GM18517 (cell line): ENCODE data around the gene NEXMIF.
A peak's percentile ranks its signal among the peaks of the same experiment; 100 is the strongest.
"Not testable (repeated sequence)": the region's sequence is repeated elsewhere in the genome, so short reads cannot be mapped to it uniquely, and the experiment has no call there.

ENCODE experiments used
- ATAC-seq: cut with Tn5 transposase; IDR thresholded peaks from one replicate; pipeline ENCODE4 v1.9.1; 2021; ENCODE audit warnings: mild to moderate bottlenecking, moderate library complexity; ENCODE audit not compliant: unreplicated experiment

Gene NEXMIF

DNA sequence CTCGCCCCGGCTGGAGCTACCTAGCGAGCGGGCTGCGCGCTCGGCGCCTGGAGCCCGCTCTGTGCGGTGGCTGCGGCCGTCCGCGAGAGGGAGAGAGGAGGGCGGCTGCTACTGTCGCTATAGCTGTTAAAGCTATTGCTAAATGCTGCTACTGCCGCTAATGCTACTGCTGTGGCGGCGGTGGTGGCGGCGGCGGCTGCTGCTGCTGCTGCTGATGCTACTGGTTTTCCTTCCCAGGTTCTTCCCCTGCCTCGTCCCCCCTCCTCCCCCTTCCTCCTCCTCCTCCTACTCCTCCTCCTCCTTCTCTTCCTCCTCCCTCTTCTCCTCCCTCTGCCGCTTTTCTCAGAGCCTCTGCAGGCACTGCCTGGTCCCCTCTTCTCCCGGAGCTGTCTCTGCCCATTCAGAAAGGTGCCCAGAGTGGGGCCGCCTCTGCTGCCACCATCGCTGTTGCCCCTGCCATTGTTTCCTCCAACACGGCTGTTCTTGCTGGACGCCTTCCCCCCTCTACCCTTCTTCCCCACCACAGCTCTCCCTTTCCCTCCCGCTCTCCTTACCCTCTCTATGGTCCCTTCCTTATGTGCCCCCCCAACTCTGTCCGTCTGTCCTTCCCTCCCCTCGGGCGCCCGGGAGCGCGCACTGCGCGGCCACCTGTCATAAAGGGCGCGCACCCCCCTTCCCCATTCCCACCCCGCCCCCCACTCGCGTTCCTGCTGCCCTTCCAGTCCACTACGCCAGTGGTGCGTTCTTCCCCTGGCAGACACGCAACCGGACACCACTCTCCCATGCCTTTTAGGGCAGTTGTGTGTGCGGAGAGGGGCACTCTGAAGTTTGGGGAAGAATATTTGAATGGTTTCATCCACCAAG, at the start of gene NEXMIF:
TSS of gene NEXMIF (minus strand) at position 228 of the 864 bp plus-strand sequence.
- ATAC-seq, result peak; percentile 51

DNA sequence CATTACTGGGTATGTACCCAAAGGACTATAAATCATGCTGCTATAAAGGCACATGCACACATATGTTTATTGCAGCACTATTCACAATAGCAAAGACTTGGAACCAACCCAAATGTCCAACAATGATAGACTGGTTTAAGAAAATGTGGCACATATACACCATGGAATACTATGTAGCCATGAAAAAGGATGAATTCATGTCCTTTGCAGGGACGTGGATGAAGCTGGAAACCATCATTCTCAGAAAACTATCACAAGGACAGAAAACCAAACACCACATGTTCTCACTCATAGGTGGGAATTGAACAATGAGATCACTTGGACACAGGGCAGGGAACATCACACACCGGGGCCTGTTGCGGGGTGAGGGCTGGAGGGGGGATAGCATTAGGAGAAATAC, 36.7 kb upstream of the NEXMIF start:
- ATAC-seq, result not testable (repeated sequence)

DNA sequence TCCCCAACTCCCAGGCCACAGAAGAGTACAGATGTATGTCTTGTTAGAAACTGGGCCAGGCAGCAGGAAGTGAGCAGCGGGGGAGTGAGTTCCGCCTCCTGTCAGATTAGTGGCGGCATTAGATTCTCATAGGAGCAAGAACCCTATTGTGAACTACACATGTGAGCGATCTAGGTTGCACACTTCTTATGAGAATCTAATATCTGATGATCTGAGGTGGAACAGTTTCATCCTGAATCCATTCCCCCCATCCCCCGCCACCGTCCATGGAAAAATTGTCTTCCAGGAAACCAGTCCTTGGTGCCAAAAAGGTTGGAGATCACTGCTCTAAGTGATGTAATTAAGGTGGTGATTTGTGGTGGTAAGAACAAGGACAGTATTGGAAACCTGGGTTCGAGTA, 24.5 kb upstream of the NEXMIF start:
- no peak for ATAC-seq

DNA sequence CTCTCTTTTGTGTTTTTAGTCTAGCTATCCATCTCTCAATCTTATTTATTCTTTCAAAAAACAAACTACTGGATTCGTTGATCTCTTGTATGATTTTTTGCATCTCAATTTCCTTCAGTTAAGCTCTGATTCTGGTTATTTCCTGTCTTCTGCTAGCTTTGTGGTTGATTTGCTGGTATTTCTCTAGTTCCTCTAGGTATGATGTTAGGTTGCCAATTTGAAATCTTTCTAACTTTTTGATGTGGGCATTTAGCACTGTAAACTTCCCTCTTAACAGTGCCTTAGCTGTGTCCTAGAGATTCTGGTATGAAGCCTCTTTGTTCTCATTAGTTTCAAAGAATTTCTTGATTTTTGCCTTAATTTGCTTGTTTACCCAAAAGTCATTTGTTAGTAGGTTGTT, 15.2 kb upstream of the NEXMIF start:
- no peak for ATAC-seq

DNA sequence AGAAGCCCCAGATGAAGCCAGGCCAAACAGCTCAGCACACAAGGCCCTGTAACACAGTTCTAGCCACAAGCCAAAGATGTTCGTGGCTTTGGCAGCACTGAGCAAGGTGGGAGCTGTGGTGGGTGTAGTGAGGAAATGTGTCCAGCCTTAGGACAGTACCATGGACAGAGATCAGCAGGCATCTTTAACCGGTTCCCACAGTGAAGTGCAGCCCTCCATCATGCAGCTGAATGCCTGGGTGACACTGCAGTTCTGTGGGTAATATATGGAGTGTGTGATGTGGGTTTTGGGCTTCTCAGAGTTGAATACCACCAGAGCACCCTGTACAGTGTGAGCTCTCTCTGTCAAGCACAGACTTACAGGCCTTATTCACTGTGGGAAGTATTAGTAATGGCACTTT, 6.0 kb upstream of the NEXMIF start:
- no peak for ATAC-seq

DNA sequence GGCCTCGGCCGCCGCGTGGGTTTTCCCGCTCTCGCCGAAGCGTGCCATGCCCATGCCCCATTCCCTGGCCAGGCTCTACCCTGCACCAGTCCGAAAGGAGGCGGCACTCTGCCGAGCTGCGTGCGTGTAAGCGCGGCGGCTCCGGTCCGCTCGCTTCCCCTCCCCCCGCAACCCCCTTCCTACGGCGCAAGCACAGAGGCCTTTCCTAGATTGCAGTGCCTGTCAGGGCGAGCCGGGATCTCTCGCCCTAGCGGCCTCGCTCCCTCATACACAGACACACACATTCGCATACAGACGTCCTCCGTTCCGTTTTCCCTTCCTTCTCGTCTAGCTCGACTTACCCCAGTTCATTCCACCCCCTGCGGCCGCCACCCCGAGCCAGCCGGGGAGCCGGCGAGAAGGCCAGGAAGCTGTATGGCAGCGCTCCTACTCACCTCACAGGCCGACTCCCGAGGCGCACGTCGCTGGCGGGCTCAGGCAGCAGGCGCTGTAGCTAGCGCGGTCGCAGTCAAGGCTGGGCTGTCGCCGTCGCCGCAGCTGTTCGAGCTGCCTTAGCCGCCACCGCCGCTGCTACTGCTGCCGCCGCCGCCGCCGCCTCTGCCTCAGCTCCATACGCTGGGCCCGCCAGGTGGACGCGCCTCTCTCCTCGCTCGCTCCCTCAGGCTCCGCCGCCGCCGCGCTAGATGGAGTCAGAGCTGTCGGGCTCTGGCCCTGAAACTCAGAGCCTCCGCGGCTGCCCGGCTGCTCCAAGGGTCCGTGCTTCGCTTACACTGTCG, 615 bp downstream of the NEXMIF start:
- peak; percentile 50 for ATAC-seq

DNA sequence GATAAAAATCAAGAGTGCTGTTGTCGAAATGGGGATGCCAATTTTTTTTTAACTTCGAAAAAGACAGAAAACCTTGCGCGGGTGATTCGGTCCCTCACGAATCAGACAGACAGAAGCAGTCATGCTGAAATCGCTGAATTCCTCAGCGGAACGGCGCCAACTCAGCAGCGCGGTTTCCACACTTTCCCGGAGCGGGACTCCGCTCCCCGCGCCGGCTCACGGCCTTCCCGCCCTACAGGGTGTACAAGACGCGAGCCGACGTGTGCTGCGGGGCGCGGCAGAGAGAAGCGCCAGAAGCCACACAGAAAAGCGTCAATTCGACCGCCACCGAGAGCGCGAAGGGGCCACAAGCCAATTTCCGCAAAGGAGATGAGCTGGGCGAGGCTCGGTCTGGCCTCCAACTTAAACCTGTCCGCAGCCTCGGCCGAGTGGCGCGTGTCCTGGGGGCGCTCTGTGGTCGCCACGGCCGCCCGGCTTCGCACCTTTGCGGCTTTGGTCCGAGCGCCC, 1.3 kb downstream of the NEXMIF start:
- no peak for ATAC-seq

DNA sequence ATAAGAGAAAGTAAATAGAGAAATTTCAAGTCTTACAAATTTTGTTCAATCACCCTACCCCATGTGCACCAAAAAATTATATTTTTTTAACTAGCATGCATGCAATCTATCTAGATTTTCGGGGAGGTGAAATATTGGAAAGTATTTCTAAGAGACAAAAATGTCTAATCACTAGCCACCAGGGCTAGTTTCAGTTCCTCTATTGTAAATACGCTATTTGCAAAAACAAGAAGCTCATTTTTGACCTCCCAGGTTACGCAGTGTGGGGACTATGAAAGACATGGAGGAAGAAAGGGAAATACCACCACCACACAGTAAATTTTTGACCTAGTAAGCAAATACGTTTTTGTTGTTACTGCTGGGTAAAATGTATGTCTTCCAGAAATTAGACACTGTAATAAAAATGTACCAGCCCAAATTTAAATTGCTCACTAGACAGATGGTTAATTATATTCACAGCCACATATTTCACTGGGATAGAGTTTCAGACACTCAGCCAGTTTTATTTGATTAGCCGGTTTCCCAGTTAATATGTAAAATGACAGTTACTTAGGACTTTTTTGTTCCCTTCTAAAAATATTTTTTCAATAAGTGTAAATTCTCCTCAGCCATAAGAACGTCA, 2.2 kb downstream of the NEXMIF start:
- peak; percentile 91 for ATAC-seq

DNA sequence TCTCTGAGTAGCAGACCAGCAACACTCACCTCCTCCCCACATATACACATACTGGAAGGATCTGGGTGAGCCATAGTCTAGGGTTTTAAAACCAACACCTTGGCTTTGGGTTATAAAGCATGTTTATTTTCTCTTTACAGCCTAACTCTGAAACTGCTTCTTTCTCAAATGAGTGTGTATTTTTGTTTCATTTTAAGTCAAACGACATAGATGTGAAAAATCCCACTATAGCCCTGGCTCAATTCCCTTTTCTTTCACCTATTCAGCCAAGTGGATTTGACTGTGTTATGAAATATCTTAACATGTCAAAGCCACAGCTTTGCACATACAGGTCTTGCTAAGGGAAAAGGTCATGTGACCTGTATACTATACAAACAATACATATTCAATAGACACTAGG, 13.8 kb downstream of the NEXMIF start:
- ATAC-seq, result no peak

DNA sequence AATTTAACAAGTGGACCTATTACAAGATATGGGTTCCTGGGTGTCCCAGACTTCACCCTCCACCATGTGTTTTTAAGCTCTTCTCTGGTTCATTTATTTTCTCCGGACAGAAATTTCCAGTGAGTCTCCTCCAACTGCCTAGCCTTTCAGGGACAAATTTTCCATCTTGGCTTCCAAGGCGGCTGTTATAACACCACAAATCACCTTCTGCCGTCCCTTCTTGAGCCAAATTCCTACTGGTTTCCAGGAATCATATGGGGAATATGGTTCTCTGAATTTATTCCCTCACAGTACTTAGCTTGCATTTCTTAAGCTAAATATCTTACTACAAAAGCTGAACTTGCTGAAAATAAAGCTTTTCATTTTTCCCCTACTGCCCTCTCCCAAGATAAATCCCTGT, 18.8 kb downstream of the NEXMIF start:
- no peak for ATAC-seq

DNA sequence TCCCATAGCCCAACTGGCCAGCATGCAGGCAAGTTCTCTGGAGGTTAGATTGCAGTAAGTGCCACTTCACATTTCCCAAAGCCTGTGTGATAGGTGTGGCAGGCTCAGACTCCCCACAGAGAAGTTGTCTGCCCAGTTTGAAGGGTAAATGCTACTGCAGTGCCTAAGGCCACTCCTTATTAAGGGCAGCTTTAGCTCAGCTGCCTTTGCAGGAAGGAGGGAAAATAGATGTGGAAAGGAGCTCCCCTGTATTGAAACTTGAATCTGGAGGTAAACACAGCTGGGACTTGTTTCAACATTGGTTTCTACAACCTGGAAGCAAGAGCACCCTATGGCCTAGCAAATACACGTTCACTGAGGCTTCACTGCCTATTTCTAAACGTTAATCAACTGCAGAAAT, 22.4 kb downstream of the NEXMIF start:
- ATAC-seq, result no peak

DNA sequence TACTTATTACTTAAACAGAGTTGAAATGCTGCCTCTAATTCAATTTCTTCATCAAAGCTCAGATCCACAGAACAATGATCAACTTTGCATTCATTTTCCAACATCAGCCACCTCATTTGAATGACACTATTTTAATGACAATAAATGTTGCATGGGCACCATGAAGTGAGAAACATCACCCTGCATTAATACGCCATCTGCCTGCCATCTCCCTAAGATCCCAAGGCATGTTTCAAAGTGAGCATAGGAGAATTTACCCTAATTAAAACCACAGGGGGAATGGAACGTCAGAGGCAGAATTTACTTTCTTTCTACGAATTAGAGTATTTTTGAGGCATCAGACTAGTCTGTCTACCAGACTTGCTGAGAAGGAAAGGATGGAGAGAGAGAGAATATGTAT, 32.7 kb downstream of the NEXMIF start:
- ATAC-seq, result no peak

DNA sequence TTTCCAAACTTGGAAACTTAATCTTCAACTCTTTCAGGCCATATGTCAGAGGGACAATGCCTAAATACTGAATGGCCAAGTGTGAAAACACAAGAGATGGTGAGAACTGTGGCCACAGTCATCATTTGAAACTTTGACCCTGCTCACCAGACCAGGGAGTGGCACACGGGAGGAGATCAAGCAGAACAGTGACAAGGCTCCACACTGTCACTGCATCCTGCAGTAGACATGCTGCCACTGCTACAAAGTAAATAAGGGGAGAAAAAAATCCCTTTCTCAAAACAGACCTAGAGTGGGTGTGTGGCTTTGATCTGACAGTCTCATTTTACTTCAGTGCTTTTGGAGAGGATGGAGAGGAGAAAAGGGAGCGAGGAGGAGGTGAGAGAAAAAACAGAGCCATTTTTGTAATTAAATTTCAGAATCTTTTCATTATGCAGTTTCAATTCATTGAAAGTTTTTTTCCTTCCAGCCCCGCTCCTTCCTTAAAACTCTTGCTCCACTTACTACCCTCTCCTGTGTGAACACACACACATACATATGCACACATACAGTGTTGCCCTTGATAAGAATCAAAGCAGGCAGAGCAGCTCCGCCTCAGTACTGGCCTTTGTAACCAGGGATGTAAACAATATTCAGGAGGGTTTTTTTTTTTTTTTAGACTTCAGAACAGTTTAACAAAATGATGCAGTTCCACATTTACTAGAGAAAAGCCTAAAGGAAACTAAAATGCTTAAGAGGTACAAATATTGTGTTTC, 34.4 kb downstream of the NEXMIF start:
- peak; percentile 82 for ATAC-seq

DNA sequence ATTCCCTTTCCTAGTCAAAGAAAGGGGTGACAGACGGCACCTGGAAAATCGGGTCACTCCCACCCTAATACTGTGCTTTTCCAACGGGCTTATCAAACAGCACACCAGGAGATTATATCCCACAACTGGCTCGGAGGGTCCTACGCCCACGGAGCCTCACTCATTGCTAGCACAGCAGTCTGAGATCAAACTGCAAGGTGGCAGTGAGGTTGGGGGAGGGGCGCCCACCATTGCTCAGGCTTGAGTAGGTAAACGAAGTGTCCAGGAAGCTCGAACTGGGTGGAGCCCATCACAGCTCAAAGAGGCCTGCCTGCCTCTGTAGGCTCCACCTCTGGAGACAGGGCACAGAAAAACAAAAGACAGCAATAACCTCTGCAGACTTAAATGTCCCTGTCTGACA, 42.9 kb downstream of the NEXMIF start:
- ATAC-seq, result not testable (repeated sequence)

DNA sequence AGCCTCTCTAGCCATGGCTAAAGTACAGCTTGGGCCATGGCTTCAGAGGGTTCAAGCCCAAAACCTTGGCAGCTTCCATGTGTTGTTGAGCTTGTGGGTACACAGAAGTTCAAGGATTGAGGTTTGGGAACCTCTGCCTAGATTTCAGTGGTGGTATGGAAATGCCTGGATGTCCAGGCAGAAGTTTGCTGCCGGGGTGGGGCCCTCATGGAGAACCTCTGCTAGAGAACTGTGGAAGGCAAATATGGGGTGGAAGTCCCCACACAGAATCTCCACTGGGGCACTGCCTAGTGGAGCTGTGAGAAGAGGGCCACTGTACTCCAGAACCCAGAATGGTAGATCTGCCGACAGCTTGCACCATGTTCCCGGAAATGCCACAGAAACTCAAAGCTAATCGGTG, 59.5 kb downstream of the NEXMIF start:
- no peak for ATAC-seq

DNA sequence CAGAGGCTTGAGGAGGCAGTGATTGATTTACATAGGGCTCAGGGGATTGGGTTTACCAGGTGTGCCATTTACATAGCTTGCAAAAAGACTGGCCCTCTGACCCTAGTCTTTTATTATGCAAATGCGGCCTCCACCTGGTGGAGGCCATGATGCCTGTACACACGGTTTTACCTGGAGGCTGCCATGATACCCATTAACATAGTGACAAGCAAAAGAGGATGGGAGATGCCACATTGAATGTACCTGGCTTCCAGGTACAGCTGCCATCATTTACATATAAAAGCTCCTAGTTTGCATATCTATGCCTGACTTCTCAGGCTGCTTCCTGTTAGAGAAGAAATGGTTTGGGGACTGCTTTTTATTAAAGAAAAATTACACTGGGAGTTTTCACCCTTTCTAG, 72.0 kb downstream of the NEXMIF start:
- ATAC-seq, result no peak

DNA sequence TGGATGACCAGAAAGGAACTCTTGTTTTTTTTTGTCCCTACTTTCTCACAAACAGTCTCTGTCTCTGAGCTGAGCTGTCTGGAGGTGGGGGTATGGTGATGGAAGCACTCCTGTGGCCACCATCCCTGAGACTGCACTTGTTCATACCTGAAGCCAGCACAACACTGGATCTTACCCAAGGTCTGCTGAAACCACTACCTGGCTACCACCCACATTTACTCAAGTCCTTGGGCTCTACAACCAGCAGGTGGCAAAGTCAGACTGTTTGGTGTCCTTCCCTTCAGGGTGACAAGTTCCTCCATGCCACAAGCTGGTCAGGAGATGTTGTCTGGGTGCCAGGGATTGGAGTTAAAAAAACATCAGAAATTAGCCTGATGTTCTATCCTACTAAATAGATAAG, 89.7 kb downstream of the NEXMIF start:
- no peak for ATAC-seq

DNA sequence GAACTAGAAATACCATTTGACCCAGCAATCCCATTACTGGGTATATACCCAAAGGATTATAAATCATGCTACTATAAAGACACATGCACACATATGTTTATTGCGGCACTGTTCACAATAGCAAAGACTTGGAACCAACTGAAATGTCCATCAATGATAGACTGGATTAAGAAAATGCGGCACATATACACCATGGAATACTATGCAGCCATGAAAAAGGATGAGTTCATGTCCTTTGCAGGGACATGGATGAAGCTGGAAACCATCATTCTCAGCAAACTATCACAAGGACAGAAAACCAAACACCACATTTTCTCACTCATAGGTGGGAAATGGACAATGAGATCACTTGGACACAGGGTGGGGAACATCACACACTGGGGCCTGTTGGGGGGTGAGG, 105.5 kb downstream of the NEXMIF start:
- ATAC-seq, result not testable (repeated sequence)

DNA sequence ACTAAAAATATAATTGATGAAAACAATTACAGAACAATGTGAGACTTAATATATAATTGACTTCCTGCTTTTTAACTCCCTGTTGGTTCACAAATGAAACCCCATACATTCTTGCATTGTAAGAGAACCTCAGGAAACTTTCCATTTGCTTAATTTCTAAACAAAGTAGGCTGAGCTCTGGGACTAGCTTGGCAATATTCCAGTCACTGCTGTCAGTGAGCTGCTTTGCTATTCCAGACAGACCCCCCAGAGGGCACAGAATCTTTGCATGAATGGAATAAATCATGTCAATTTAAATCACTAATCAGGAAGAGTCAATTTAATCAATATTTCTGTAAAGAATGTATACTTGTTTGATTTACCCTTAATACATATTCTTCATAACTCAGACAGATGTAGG, 110.6 kb downstream of the NEXMIF start:
- ATAC-seq, result no peak

DNA sequence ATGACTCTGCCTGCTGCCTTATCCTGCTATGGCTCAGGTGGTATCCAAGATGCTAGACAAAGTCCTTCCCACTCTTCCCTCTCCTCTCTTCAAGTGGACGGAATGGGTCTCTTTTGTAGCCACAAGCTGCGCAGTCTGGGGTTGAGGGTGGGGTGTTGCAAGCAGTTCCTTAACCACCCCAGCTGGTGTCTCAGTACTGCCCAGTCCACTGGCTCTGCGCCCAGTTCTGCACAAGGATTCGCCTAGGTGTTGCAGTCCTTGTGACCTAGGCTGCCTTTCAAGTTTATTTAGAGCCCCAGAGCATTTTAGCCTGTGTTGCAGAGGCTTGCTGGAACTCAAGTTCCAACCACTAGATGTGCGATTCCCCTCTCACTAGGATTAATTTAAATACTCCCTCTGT, 120.7 kb downstream of the NEXMIF start:
- ATAC-seq, result no peak

DNA sequence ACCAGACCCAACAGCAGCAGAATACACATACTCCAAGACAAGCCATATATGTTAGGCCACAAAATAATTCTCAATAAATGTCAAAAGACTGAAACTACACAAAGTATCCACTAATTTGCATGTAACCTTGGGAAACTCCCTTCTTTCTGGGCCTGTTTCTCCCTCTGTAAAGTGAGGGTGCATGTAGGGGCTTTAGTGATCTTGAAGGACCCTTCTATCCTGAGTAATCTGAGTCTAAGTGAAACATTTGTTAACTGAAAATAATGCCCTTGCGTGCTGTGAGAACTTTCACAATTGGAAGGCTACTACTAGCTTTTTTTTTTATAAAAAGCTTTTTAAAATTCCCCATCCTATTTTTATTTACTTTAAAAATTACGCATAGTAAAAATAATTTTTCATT, 125.2 kb downstream of the NEXMIF start:
- no peak for ATAC-seq
